K562 (cell line): ENCODE data around the gene MYO5C. TPM values are rescaled to one million over a fixed set of nuclear protein-coding genes. Genes with fewer than 3 reads are reported as not detected.

Experiments
- ATAC-seq: fragments of 200-7000 bp; cut with Tn5 transposase; 3 replicates; pipeline ENCODE4 v1.9.1; 2020; ENCODE audit warnings: moderate library complexity
- BruUV-seq: library from RNA; stranded (reverse); fragments of 400-500 nt; replicated peaks from 2 replicates; lab custom pipeline; 2021; lab: Mats Ljungman, UMichigan
- CTCF ChIA-PET: fragments of 300-600 bp; formaldehyde crosslinking; extraction: SDS; loops from one replicate; lab custom pipeline; 2021; ENCODE audit warnings: low intra/inter-chr PET ratio; lab: Yijun Ruan, JAX
- POLR2A ChIA-PET: fragments of 300-600, 350-650 bp; sonication (Branson Sonifier 250); formaldehyde crosslinking; extraction: SDS; loops from one replicate; lab custom pipeline; 2021; ENCODE audit warnings: antibody characterized with exemption, inconsistent platforms; lab: Yijun Ruan, JAX
- DNase-seq, 4 experiments: peaks; one replicate each; pipeline versions ENCODE4 v3.0.0 to v3.0.0-alpha.2; 2011 to 2018; ENCODE audit warnings: low spot score in 3 of 4, mixed read lengths in 3 of 4; ENCODE audit errors: extremely low read depth in 1 of 4
- FAIRE-seq: peaks from 2 replicates; lab custom pipeline; 2011; peaks lifted over from hg19 to GRCh38; lab: Jason Lieb, UNC
- H2AFZ ChIP-seq: 2 replicates; pipeline ENCODE4 v1.6.0; 2011; ENCODE audit warnings: low read depth, low read length, control low read depth, inconsistent platforms
- H3K27ac ChIP-seq: fragments of 200-600 bp; 3 replicates; pipeline ENCODE4 v1.8.0; 2011; ENCODE audit warnings: low read depth, mild to moderate bottlenecking, control low read depth, inconsistent platforms, low read length, moderate library complexity, mixed read lengths; ENCODE audit errors: extremely low read depth
- H3K27me3 ChIP-seq, 2 experiments: fragments of 300-600 bp in 1 of 2; 2 replicates in 1 of 2; 3 replicates in 1 of 2; pipeline versions ENCODE4 v1.6.0 to v1.8.0; 2011; ENCODE audit warnings: inconsistent platforms in 2 of 2, low read length in 2 of 2, mild to moderate bottlenecking in 1 of 2, mixed read lengths in 1 of 2, moderate library complexity in 1 of 2; ENCODE audit not compliant: control insufficient read depth in 2 of 2, insufficient read depth in 2 of 2
- H3K36me3 ChIP-seq: fragments of 300-600 bp; 3 replicates; pipeline ENCODE4 v1.8.0; 2011; ENCODE audit warnings: mild to moderate bottlenecking, low read length, inconsistent platforms; ENCODE audit not compliant: control insufficient read depth, insufficient read depth
- H3K4me1 ChIP-seq, 2 experiments: fragments of 200-600 bp in 1 of 2; replicated peaks in 1 of 2; 2 replicates in 1 of 2; 3 replicates in 1 of 2; pipeline versions ENCODE4 v1.5.1 to v1.8.0; 2011; ENCODE audit warnings: inconsistent platforms in 2 of 2, low read length in 2 of 2, mild to moderate bottlenecking in 1 of 2, mixed read lengths in 1 of 2, moderate library complexity in 1 of 2; ENCODE audit not compliant: control insufficient read depth in 2 of 2, insufficient read depth in 2 of 2
- H3K4me2 ChIP-seq: 2 replicates; pipeline ENCODE4 v1.6.1; 2011; ENCODE audit warnings: low read length, control low read depth, inconsistent platforms, mixed read lengths; ENCODE audit not compliant: insufficient read depth
- H3K4me3 ChIP-seq: fragments of 200-600 bp; sonication (generic), shearing (Covaris generic); 2 replicates; pipeline ENCODE4 v1.5.1; 2016; ENCODE audit warnings: control low read depth, inconsistent platforms
- H3K79me2 ChIP-seq: fragments of 200-600 bp; 3 replicates; pipeline ENCODE4 v1.8.0; 2011; ENCODE audit warnings: low read length, inconsistent platforms; ENCODE audit not compliant: control insufficient read depth, insufficient read depth
- H3K9ac ChIP-seq, 2 experiments: 2 replicates each; pipeline versions ENCODE4 v1.6.0 to v1.6.1; 2011; ENCODE audit warnings: low read depth in 2 of 2, low read length in 2 of 2, control low read depth in 1 of 2, inconsistent platforms in 1 of 2, mild to moderate bottlenecking in 1 of 2, mixed read lengths in 1 of 2; ENCODE audit not compliant: insufficient read depth in 1 of 2
- H3K9me1 ChIP-seq: one replicate; pipeline ENCODE4 v1.6.0; 2011; ENCODE audit warnings: inconsistent platforms, mild to moderate bottlenecking, low read length, moderate library complexity; ENCODE audit not compliant: control insufficient read depth, insufficient read depth
- H3K9me3 ChIP-seq: replicated peaks from 2 replicates; pipeline ENCODE4 v1.5.1; 2011; ENCODE audit warnings: low read depth, low read length, inconsistent platforms; ENCODE audit not compliant: control insufficient read depth, insufficient read depth
- H4K20me1 ChIP-seq: replicated peaks from 2 replicates; pipeline ENCODE4 v1.6.1; 2011; ENCODE audit warnings: low read length, inconsistent platforms, mixed read lengths; ENCODE audit not compliant: control insufficient read depth, insufficient read depth
- ARID4B ChIP-seq: sonication (generic); formaldehyde crosslinking; IDR thresholded peaks from 2 replicates; pipeline ENCODE4 v1.8.0; 2022; ENCODE audit warnings: mild to moderate bottlenecking, missing genetic modification reagents
- CBFA2T2 ChIP-seq: fragments of 450-650 bp; conservative IDR thresholded peaks from 2 replicates; pipeline ENCODE4 v1.6.1; 2017; ENCODE audit warnings: mild to moderate bottlenecking
- CBFA2T3 ChIP-seq: fragments of 450-650 bp; IDR thresholded peaks from 2 replicates; pipeline ENCODE4 v1.6.1; 2017
- CHD2 ChIP-seq: IDR thresholded peaks from 2 replicates; pipeline ENCODE4 v1.6.1; 2011; ENCODE audit warnings: low read depth, low read length
- FOXA3 ChIP-seq, 2 experiments: fragments of 450-650 bp in 1 of 2; sonication (generic) in 1 of 2; formaldehyde crosslinking; IDR thresholded peaks in 1 of 2; conservative IDR thresholded peaks in 1 of 2; 2 replicates each; pipeline versions ENCODE4 v1.4.0 to v1.8.0; 2020 to 2022; ENCODE audit warnings: mild to moderate bottlenecking in 2 of 2, missing genetic modification reagents in 1 of 2
- RBFOX2 ChIP-seq: fragments of 200-400 bp; formaldehyde crosslinking; IDR thresholded peaks from 2 replicates; pipeline ENCODE4 v1.6.1; 2017; ENCODE audit warnings: low read depth, mild to moderate bottlenecking, low read length, moderate library complexity
- TAL1 ChIP-seq: fragments of 450-650 bp; IDR thresholded peaks from 2 replicates; pipeline ENCODE4 v1.6.1; 2016; ENCODE audit warnings: mild to moderate bottlenecking
- TCF3 ChIP-seq: sonication (generic); formaldehyde crosslinking; IDR thresholded peaks from 2 replicates; pipeline ENCODE4 v1.4.0; 2020; ENCODE audit warnings: mild to moderate bottlenecking, missing genetic modification reagents
- TEAD4 ChIP-seq, 2 experiments: sonication (generic) in 1 of 2; formaldehyde crosslinking in 1 of 2; IDR thresholded peaks; 2 replicates each; pipeline versions ENCODE4 v1.6.1 to v1.8.0; 2012 to 2022; ENCODE audit warnings: borderline replicate concordance in 1 of 2, inconsistent platforms in 1 of 2, low read length in 1 of 2, mild to moderate bottlenecking in 1 of 2, missing genetic modification reagents in 1 of 2
- ZFP36 ChIP-seq: fragments of 150-350 bp; IDR thresholded peaks from 2 replicates; pipeline ENCODE4 v1.6.1; 2018; ENCODE audit warnings: low read length, low read depth; ENCODE audit not compliant: partially characterized antibody
- WGBS: fragments of 100-300 bp; shearing (Covaris generic); methylation state at CpG from one replicate; pipeline ENCODE4 v1.1.6; 2016; ENCODE audit warnings: low coverage, mixed read lengths; ENCODE audit not compliant: insufficient coverage; ENCODE audit errors: missing lambda C conversion rate; 5-methylcytosine and 5-hydroxymethylcytosine counted together
- in situ Hi-C: fragments of 300-500 bp; cut with MboI; formaldehyde crosslinking; loops from 4 replicates; pipeline ENCODE4 v1.15.0; 2018; ENCODE audit warnings: inconsistent platforms, mixed read lengths
- intact Hi-C: fragments of 100-400 bp; cut with micrococcal nuclease; formaldehyde crosslinking; loops from 2 replicates; pipeline ENCODE4 v1.14.2; 2022
- polyA plus RNA-seq, 8 experiments: library from polyadenylated mRNA; depleted of rRNA in 4 of 8; stranded (reverse) in 5 of 8; unstranded in 3 of 8; fragments of >200 nt; fragmentation: Nextera tagmentation in 2 of 8; fragmentation: Illumina TruSeq in 1 of 8; extraction: Ambion mirVana in 2 of 8; extraction: Trizol in 1 of 8; gene quantifications; 2 replicates each; pipeline versions ENCODE4 v1.2.1 to v1.2.3, GENCODE V29; 2011 to 2014; ENCODE audit warnings: inconsistent platforms in 1 of 8, missing spikeins in 1 of 8
- total RNA-seq, 7 experiments: library from RNA; depleted of rRNA in 6 of 7; stranded (reverse); fragments of >200 nt in 6 of 7; fragmentation: Illumina TruSeq in 2 of 7; extraction: Trizol in 2 of 7; gene quantifications; 2 replicates each; pipeline versions ENCODE4 v1.2.1 to v1.2.3, GENCODE V29; 2011 to 2021; ENCODE audit warnings: low replicate concordance in 1 of 7

MYO5C gene
- total and polyA plus RNA-seq, 9 of the 15 experiments (the other 6 are each of a cell fraction or from before 2014, with no cell fraction given) = 0.01 to 0.24 TPM; not detected in 7

- in situ Hi-C loops = loop anchor here (25.0 kb wide), 1 partner anchor 931 kb away; no protein-coding TSS in a partner anchor
- WGBS = 2% methylated on average over 6 of the region's 6 CpGs
- Histone ChIP-seq H3K27me3 (peaks cover 17 to 32% of the 10 kb centered on the region in 2 experiments; a peak in 4 of 5 replicates), H3K79me2 (no peaks in the 10 kb centered on the region), H3K4me3 (no peak overlapping the region), H3K27ac (no peak overlapping the region), H3K9me3 (no peaks in the 10 kb centered on the region), H3K4me1 (no peaks in the 10 kb centered on the region; a peak in 1 of 5 replicates), H3K9me1 (no peaks in the 10 kb centered on the region), H4K20me1 (peaks cover 5% of the 10 kb centered on the region; the same call in 1 of the 2 replicates), H2AFZ (no peak overlapping the region), H3K36me3 (no peaks in the 10 kb centered on the region), H3K9ac (no peak overlapping the region), H3K4me2 (no peak overlapping the region)
- TF ChIP-seq CBFA2T2 (peak; percentile 56), TEAD4 (IDR thresholded peaks at IDR 0.05; ENCODE audit: low read length) (peak; percentile 30; the same call in 1 of the 2 replicates), TEAD4 (CRISPR knock-in tag; IDR thresholded peaks at IDR 0.05; ENCODE audit: borderline replicate concordance) (no peak), TCF3 (CRISPR knock-in tag) (peak; percentile 37; the same call in 1 of the 2 replicates), CBFA2T3 (peak; percentile 60), RBFOX2 (no peak), FOXA3 (CRISPR knock-in tag; conservative IDR thresholded peaks at IDR 0.05 in 1 of 2, IDR thresholded peaks at IDR 0.05 in 1 of 2) (no peak), TAL1 (peak; percentile 19; the same call in 1 of the 2 replicates), ARID4B (CRISPR knock-in tag) (no peak), ZFP36 (no peak), CHD2 (no peak)
- FAIRE-seq (no peak), DNase-seq (no peak), ATAC-seq (no peak)
- CTCF ChIA-PET = interaction anchor here (0.8 to 1.8 kb wide), 2 partner anchors 478 to 480 kb away, joined by 4 to 21 read pairs; no protein-coding TSS in a partner anchor
- POLR2A ChIA-PET = interaction anchor here (0.9 kb wide), 1 partner anchor 16 kb away, joined by 3 read pairs; no protein-coding TSS in a partner anchor
- intact Hi-C loops = loop anchor here (1.0 to 10.0 kb wide), 3 partner anchors 76 to 479 kb away; no protein-coding TSS in a partner anchor
- no TSS peak for BruUV-seq
Measured at GRCh38 chr15:52255935-52256334, 39.7 kb downstream of the MYO5C start.
